Measurements from ENCODE around the gene GNB3. TPM values are rescaled to one million over a fixed set of nuclear protein-coding genes. Genes with fewer than 3 reads are reported as not detected.

Gene GNB3
- under 1 TPM; 0.48 to 0.78 TPM for total RNA-seq
- not detected for polyA plus RNA-seq

- H3K36me3 Mint-ChIP-seq = peaks cover 0 to 12% (median 1%) of the 10 kb centered on the region in 3 donors
- no peak within 1 kb of the TSS for H3K27ac ChIP-seq (ENCODE audit: low read depth, low read length)
- H3K4me3 Mint-ChIP-seq = no peak within 1 kb of the TSS
- CTCF ChIA-PET = interaction anchor here (1.2 to 1.9 kb wide), 2 partner anchors 14 to 32 kb away, joined by 3 to 5 read pairs; no protein-coding TSS in a partner anchor
- H3K4me3 ChIP-seq (ENCODE audit: low read length) = no peak within 1 kb of the TSS
- POLR2A ChIA-PET = no interaction called here
- H3K27me3 ChIP-seq (ENCODE audit: insufficient read depth, low read length, poor library complexity, severe bottlenecking) = no peaks in the 10 kb centered on the region
- no peaks in the 10 kb centered on the region for H3K4me1 Mint-ChIP-seq
- H3K36me3 ChIP-seq (ENCODE audit: insufficient read depth, low read length) = no peaks in the 10 kb centered on the region
- H3K27ac Mint-ChIP-seq = no peak within 1 kb of the TSS
- no peaks in the 10 kb centered on the region for H3K9me3 Mint-ChIP-seq
- H3K9me3 ChIP-seq (ENCODE audit: low read length) = no peaks in the 10 kb centered on the region
- no peaks in the 10 kb centered on the region for H3K27me3 Mint-ChIP-seq
- H3K4me1 ChIP-seq (ENCODE audit: insufficient read depth, low read length) = peaks cover 4% of the 10 kb centered on the region
- no peak for DNase-seq
These were observed at the start of gene GNB3 for GRCh38 chr12:6840761-6841515. Gene GNB3 (plus strand): TSS chr12:6840925. CDS start chr12:6841288, 363 bp downstream.

GRCh38 chr12:6791931-6792520 is 48.7 kb upstream of the GNB3 start:
- Histone ChIP-seq H3K36me3 (ENCODE audit: insufficient read depth, low read length) (peaks cover 3% of the 10 kb centered on the region), H3K4me3 (ENCODE audit: low read length) (peak overlapping the region; percentile 42), H3K27ac (ENCODE audit: low read depth, low read length) (no peak overlapping the region), H3K9me3 (ENCODE audit: low read length) (no peaks in the 10 kb centered on the region), H3K27me3 (ENCODE audit: insufficient read depth, low read length, poor library complexity, severe bottlenecking) (no peaks in the 10 kb centered on the region), H3K4me1 (ENCODE audit: insufficient read depth, low read length) (peaks cover 25% of the 10 kb centered on the region)
- H3K27ac Mint-ChIP-seq = peak overlapping the region in 1 of 8 donors; percentile 85
- peaks cover 7 to 26% of the 10 kb centered on the region in 2 donors for H3K27me3 Mint-ChIP-seq
- peaks cover 11 to 19% (median 12%) of the 10 kb centered on the region in 3 donors for H3K4me1 Mint-ChIP-seq
- no peak for DNase-seq
- ChIA-PET CTCF (interaction anchor here (1.0 to 2.5 kb wide), 5 partner anchors 10 to 38 kb away, joined by 4 to 11 read pairs (median 4); no protein-coding TSS in a partner anchor), POLR2A (interaction anchor here (1.4 kb wide), 1 partner anchor 39 kb away, joined by 3 read pairs; the partner anchor contains the start of gene MLF2)
- no peaks in the 10 kb centered on the region for H3K9me3 Mint-ChIP-seq
- no peaks in the 10 kb centered on the region for H3K36me3 Mint-ChIP-seq
- H3K4me3 Mint-ChIP-seq = no peak overlapping the region

GRCh38 chr12:6792522-6793201 is 48.1 kb upstream of the GNB3 start:
- Histone ChIP-seq H3K27ac (ENCODE audit: low read depth, low read length) (no peak overlapping the region), H3K36me3 (ENCODE audit: insufficient read depth, low read length) (peaks cover 3% of the 10 kb centered on the region), H3K4me1 (ENCODE audit: insufficient read depth, low read length) (peaks cover 19% of the 10 kb centered on the region), H3K4me3 (ENCODE audit: low read length) (peak overlapping the region; percentile 42), H3K27me3 (ENCODE audit: insufficient read depth, low read length, poor library complexity, severe bottlenecking) (no peaks in the 10 kb centered on the region), H3K9me3 (ENCODE audit: low read length) (no peaks in the 10 kb centered on the region)
- Mint-ChIP-seq H3K36me3 (no peaks in the 10 kb centered on the region), H3K4me1 (peaks cover 10 to 18% (median 11%) of the 10 kb centered on the region in 3 donors), H3K27ac (peak overlapping the region in 1 of 8 donors; percentile 44), H3K27me3 (peaks cover 9 to 26% of the 10 kb centered on the region in 2 donors), H3K9me3 (no peaks in the 10 kb centered on the region), H3K4me3 (peak overlapping the region in 1 of 7 donors; percentile 68)
- peak in 1 of 5 donors; percentile 63 for DNase-seq
- POLR2A ChIA-PET = interaction anchor here (0.6 to 1.4 kb wide), 2 partner anchors 40 to 120 kb away, joined by 3 to 6 read pairs; partner anchors contain the start of gene MLF2
- CTCF ChIA-PET = interaction anchor here (1.0 to 2.5 kb wide), 8 partner anchors 11 to 58 kb away, joined by 3 to 11 read pairs (median 4); no protein-coding TSS in a partner anchor

GRCh38 chr12:6795088-6795487 is 45.6 kb upstream of the GNB3 start:
- Mint-ChIP-seq H3K4me3 (no peak overlapping the region), H3K27me3 (peaks cover 18 to 26% of the 10 kb centered on the region in 2 donors), H3K4me1 (peaks cover 10 to 18% (median 11%) of the 10 kb centered on the region in 3 donors), H3K36me3 (no peaks in the 10 kb centered on the region), H3K9me3 (no peaks in the 10 kb centered on the region), H3K27ac (no peak overlapping the region)
- Histone ChIP-seq H3K4me1 (ENCODE audit: insufficient read depth, low read length) (peaks cover 9% of the 10 kb centered on the region), H3K27ac (ENCODE audit: low read depth, low read length) (no peak overlapping the region), H3K4me3 (ENCODE audit: low read length) (no peak overlapping the region), H3K36me3 (ENCODE audit: insufficient read depth, low read length) (peaks cover 3% of the 10 kb centered on the region), H3K9me3 (ENCODE audit: low read length) (no peaks in the 10 kb centered on the region), H3K27me3 (ENCODE audit: insufficient read depth, low read length, poor library complexity, severe bottlenecking) (no peaks in the 10 kb centered on the region)
- no peak for DNase-seq
- ChIA-PET CTCF (no interaction called here), POLR2A (interaction anchor here (0.6 to 0.7 kb wide), 2 partner anchors 30 to 407 kb away, joined by 5 to 8 read pairs; no protein-coding TSS in a partner anchor)

DNA sequence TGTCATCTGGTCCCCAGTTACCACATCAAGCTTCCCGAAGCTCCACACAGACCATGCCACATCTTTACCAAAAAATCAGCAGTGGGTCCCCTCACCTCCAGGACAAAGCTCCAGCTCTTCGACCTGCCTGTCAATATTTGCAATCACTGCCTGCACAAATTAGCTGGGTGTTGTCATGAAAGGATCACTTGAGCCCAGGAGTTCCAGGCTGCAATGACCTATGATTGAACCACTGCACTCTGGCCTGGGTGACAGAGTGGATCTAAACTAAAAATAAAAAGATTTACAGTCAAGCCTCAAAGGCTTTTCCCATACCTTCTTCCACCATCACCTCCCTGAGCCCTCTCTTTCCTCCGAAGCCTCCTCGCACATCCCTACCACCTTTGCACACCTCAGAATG is 44.1 kb upstream of the GNB3 start:
- Mint-ChIP-seq H3K36me3 (no peaks in the 10 kb centered on the region), H3K4me1 (peaks cover 10 to 18% (median 11%) of the 10 kb centered on the region in 3 donors), H3K9me3 (no peaks in the 10 kb centered on the region), H3K27ac (peak overlapping the region in 2 of 8 donors; percentile 17 to 33), H3K4me3 (no peak overlapping the region), H3K27me3 (peaks cover 19 to 26% of the 10 kb centered on the region in 2 donors)
- POLR2A ChIA-PET = no interaction called here
- Histone ChIP-seq H3K27me3 (ENCODE audit: insufficient read depth, low read length, poor library complexity, severe bottlenecking) (no peaks in the 10 kb centered on the region), H3K4me1 (ENCODE audit: insufficient read depth, low read length) (peaks cover 7% of the 10 kb centered on the region), H3K9me3 (ENCODE audit: low read length) (no peaks in the 10 kb centered on the region), H3K27ac (ENCODE audit: low read depth, low read length) (no peak overlapping the region), H3K36me3 (ENCODE audit: insufficient read depth, low read length) (peaks cover 3% of the 10 kb centered on the region), H3K4me3 (ENCODE audit: low read length) (no peak overlapping the region)
- DNase-seq = no peak
- CTCF ChIA-PET = interaction anchor here (1.3 kb wide), 1 partner anchor 38 kb away, joined by 4 read pairs; no protein-coding TSS in a partner anchor

DNA sequence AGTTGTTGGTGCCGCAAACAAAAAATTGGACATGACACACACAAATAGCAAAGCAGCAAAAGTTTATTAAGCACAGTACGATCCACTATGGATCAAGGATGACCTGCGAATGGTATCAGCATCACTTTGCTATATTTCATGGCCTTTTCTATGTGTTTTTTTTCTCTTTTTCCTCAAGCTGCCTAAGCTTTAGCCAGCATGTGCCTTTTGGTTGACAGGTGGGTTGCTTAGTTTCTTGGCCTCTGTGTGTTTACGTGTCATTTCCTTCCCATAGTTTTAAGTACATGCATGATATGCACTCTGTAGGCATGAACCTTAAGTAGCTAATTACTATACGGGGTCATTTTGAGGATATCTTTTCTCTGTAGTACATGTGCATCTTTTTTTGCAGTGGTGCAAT is 41.6 kb upstream of the GNB3 start:
- H3K4me3 ChIP-seq (ENCODE audit: low read length) = no peak overlapping the region
- no peaks in the 10 kb centered on the region for H3K27me3 ChIP-seq (ENCODE audit: insufficient read depth, low read length, poor library complexity, severe bottlenecking)
- no peak overlapping the region for H3K27ac Mint-ChIP-seq
- ChIA-PET CTCF (interaction anchor here (1.3 kb wide), 1 partner anchor 32 kb away, joined by 3 read pairs; no protein-coding TSS in a partner anchor), POLR2A (no interaction called here)
- H3K9me3 ChIP-seq (ENCODE audit: low read length) = no peaks in the 10 kb centered on the region
- no peaks in the 10 kb centered on the region for H3K36me3 Mint-ChIP-seq
- no peak for DNase-seq
- H3K4me1 Mint-ChIP-seq = no peaks in the 10 kb centered on the region
- H3K4me1 ChIP-seq (ENCODE audit: insufficient read depth, low read length) = no peaks in the 10 kb centered on the region
- no peak overlapping the region for H3K4me3 Mint-ChIP-seq
- no peak overlapping the region for H3K27ac ChIP-seq (ENCODE audit: low read depth, low read length)
- H3K36me3 ChIP-seq (ENCODE audit: insufficient read depth, low read length) = peaks cover 3% of the 10 kb centered on the region
- no peaks in the 10 kb centered on the region for H3K9me3 Mint-ChIP-seq
- H3K27me3 Mint-ChIP-seq = peaks cover 18 to 23% of the 10 kb centered on the region in 2 donors

DNA sequence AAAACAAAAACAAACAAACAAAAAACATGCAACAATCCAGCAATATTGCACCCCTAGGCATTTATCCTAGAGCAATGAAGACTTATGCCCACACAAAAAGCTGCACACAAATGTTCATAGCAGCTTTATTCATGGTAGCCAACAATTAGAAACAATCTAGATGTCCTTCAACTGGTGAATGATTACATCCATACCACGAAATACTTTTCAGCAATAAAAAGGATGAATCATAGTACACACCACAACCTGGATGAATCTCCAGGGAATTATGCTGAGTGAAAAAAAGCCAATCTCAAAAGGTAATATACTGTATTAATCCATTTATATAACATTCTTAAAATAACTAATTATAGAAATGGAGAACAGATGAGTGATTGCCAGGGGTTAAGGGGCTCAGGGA is 33.6 kb upstream of the GNB3 start:
- Histone ChIP-seq H3K27me3 (ENCODE audit: insufficient read depth, low read length, poor library complexity, severe bottlenecking) (no peaks in the 10 kb centered on the region), H3K4me1 (ENCODE audit: insufficient read depth, low read length) (no peaks in the 10 kb centered on the region), H3K9me3 (ENCODE audit: low read length) (no peaks in the 10 kb centered on the region), H3K4me3 (ENCODE audit: low read length) (no peak overlapping the region), H3K27ac (ENCODE audit: low read depth, low read length) (no peak overlapping the region), H3K36me3 (ENCODE audit: insufficient read depth, low read length) (no peaks in the 10 kb centered on the region)
- Mint-ChIP-seq H3K4me1 (no peaks in the 10 kb centered on the region), H3K36me3 (no peaks in the 10 kb centered on the region), H3K27me3 (peaks cover 0 to 3% of the 10 kb centered on the region in 2 donors), H3K4me3 (no peak overlapping the region), H3K9me3 (no peaks in the 10 kb centered on the region), H3K27ac (no peak overlapping the region)
- ChIA-PET CTCF (interaction anchor here (1.5 kb wide), 1 partner anchor 28 kb away, joined by 3 read pairs; no protein-coding TSS in a partner anchor), POLR2A (no interaction called here)
- DNase-seq = no peak

All from CD8-positive, alpha-beta memory T cell (primary cell).